DMS114 treated with DMSO at 0.1 percent for 48 hours (cell line): ENCODE results near the gene NUDT14.

ENCODE experiments used
- DNase-seq: peaks from one replicate; lab custom pipeline; 2025; ENCODE audit not compliant: unreplicated experiment; lab: John Stamatoyannopoulos, UW

NUDT14 gene

GRCh38 chr14:105200074-105200473 is 19.0 kb upstream of the NUDT14 start:
- DNase-seq = no peak

- DNase-seq = no peak
Measured at GRCh38 chr14:105199093-105199492, 18.0 kb upstream of the NUDT14 start.

- no peak for DNase-seq
Measured at GRCh38 chr14:105198588-105198987, 17.5 kb upstream of the NUDT14 start.

- DNase-seq = no peak
Measured at GRCh38 chr14:105197211-105197641, 16.1 kb upstream of the NUDT14 start.

- no peak for DNase-seq
Measured at GRCh38 chr14:105196265-105196960, 15.3 kb upstream of the NUDT14 start.

- no peak for DNase-seq
Measured at GRCh38 chr14:105195522-105196264, 14.6 kb upstream of the NUDT14 start.

GRCh38 chr14:105195051-105195450 is 13.9 kb upstream of the NUDT14 start:
- DNase-seq = no peak

- DNase-seq = no peak
Measured at GRCh38 chr14:105193916-105194782, 13.0 kb upstream of the NUDT14 start.

GRCh38 chr14:105192866-105193731 is 12.0 kb upstream of the NUDT14 start:
- no peak for DNase-seq

GRCh38 chr14:105187935-105188524 is 6.9 kb upstream of the NUDT14 start:
- DNase-seq = no peak

- no peak for DNase-seq
Measured at GRCh38 chr14:105187116-105187515, 6.0 kb upstream of the NUDT14 start.

GRCh38 chr14:105185973-105186372 is 4.9 kb upstream of the NUDT14 start:
- no peak for DNase-seq

GRCh38 chr14:105185001-105185400 is 3.9 kb upstream of the NUDT14 start:
- no peak for DNase-seq

- DNase-seq = no peak
Measured at GRCh38 chr14:105184461-105184860, 3.3 kb upstream of the NUDT14 start.

GRCh38 chr14:105182296-105183020 is 1.3 kb upstream of the NUDT14 start:
- DNase-seq = no peak

- DNase-seq = no peak
Measured at GRCh38 chr14:105181549-105182295, 610 bp upstream of the NUDT14 start.

GRCh38 chr14:105179191-105179590 is 1.9 kb downstream of the NUDT14 start:
- no peak for DNase-seq

GRCh38 chr14:105178868-105179140 is 2.3 kb downstream of the NUDT14 start:
- DNase-seq = no peak
